Lower leg skin (tissue), 3 donors: Measurements from ENCODE around the gene TLX1.

ENCODE experiments used
- POLR2A ChIP-seq, 2 donors: fragments of 450-650 bp; IDR thresholded peaks; one replicate each; pipeline ENCODE4 v1.6.1; 2016 to 2017; ENCODE audit warnings: antibody characterized with exemption in 2 of 2, mild to moderate bottlenecking in 1 of 2, moderate library complexity in 1 of 2
- TF ChIP-seq, protein P1 (sequence below), 3 donors: fragments of 450-650 bp; IDR thresholded peaks; one replicate each; pipeline ENCODE4 v1.5.1; 2016; ENCODE audit warnings: antibody characterized with exemption in 3 of 3, mild to moderate bottlenecking in 3 of 3, moderate library complexity in 2 of 3

- TF ChIP-seq, protein P1, sequence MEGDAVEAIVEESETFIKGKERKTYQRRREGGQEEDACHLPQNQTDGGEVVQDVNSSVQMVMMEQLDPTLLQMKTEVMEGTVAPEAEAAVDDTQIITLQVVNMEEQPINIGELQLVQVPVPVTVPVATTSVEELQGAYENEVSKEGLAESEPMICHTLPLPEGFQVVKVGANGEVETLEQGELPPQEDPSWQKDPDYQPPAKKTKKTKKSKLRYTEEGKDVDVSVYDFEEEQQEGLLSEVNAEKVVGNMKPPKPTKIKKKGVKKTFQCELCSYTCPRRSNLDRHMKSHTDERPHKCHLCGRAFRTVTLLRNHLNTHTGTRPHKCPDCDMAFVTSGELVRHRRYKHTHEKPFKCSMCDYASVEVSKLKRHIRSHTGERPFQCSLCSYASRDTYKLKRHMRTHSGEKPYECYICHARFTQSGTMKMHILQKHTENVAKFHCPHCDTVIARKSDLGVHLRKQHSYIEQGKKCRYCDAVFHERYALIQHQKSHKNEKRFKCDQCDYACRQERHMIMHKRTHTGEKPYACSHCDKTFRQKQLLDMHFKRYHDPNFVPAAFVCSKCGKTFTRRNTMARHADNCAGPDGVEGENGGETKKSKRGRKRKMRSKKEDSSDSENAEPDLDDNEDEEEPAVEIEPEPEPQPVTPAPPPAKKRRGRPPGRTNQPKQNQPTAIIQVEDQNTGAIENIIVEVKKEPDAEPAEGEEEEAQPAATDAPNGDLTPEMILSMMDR (IDR thresholded peaks at IDR 0.05): no peak
- TF ChIP-seq POLR2A (IDR thresholded peaks at IDR 0.05): no peak
Observed at GRCh38 chr10:101155896-101156295, 24.8 kb downstream of the TLX1 start.
